ENCODE data around the gene FAM156A.
A peak's percentile ranks its signal among the peaks of the same experiment; 100 is the strongest.
"Not testable (repeated sequence)": the region's sequence is repeated elsewhere in the genome, so short reads cannot be mapped to it uniquely, and the experiment has no call there.

The FAM156A gene

DNA sequence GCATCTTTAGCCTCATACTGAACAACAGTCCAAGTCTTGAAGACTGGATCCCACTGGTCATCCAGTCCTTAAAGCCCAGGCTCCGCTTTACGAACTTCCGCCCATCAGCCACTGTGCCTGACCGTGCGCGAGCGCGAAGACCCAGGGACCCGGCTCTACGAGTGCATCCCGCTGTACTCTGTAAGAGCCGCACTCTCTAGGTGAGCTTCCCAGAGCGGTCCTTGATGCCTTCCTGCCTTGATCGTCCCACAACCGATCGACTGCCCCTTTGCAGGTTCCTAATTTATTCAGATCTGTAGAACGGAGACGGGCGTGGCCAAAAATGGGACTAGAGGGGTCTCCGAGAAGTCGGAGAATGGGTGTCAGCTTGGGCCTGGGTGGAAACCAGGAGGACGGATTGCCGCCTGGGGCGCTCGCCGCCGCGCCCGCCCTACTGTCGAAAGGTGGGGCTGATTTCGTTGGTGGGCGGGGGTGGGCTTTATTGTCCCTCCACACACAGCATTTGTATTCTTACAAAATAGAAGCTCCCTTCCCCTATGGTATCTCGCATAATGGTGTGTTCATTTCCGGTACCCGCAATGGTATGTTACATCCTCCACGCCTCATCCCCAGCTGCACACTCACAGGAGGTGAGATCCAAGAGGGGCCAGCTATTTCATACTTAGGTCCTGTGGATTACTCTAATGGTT, 42.3 kb upstream of the FAM156A start:
- Mint-ChIP-seq H3K4me3 (no peak overlapping the region), H3K36me3 (ENCODE audit: low read depth) (no peaks in the 10 kb centered on the region), H3K4me1 (peaks cover 17% of the 10 kb centered on the region), H3K9me3 (peaks cover 10% of the 10 kb centered on the region), H3K27me3 (ENCODE audit: low read depth) (peaks cover 3% of the 10 kb centered on the region), H3K27ac (no peak overlapping the region)
- TF ChIP-seq, protein P1, sequence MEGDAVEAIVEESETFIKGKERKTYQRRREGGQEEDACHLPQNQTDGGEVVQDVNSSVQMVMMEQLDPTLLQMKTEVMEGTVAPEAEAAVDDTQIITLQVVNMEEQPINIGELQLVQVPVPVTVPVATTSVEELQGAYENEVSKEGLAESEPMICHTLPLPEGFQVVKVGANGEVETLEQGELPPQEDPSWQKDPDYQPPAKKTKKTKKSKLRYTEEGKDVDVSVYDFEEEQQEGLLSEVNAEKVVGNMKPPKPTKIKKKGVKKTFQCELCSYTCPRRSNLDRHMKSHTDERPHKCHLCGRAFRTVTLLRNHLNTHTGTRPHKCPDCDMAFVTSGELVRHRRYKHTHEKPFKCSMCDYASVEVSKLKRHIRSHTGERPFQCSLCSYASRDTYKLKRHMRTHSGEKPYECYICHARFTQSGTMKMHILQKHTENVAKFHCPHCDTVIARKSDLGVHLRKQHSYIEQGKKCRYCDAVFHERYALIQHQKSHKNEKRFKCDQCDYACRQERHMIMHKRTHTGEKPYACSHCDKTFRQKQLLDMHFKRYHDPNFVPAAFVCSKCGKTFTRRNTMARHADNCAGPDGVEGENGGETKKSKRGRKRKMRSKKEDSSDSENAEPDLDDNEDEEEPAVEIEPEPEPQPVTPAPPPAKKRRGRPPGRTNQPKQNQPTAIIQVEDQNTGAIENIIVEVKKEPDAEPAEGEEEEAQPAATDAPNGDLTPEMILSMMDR (IDR thresholded peaks at IDR 0.05; ENCODE audit: unreplicated experiment in 3 of 3) = no peak

DNA sequence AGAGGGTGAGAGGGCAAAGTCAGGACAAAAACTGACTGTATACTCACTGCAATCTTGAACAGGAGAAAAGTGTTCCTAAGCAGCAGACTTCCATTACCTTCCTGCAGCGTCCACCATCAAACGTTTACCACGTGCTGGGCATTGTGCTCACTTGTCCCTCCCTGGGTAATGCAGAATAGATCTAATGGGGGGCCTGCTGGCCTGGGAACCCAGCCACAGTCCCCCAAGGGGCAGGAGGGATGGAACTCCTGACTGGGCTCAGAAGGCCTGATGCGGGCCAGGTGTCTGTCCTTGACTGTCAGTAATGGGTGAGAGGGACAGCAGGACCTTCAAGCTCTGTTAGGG, 37.6 kb upstream of the FAM156A start:
- Mint-ChIP-seq H3K4me3 (peak overlapping the region; percentile 87 to 93 (median 91)), H3K9me3 (peaks cover 9% of the 10 kb centered on the region), H3K27ac (peak overlapping the region; percentile 100), H3K27me3 (ENCODE audit: low read depth) (peaks cover 3% of the 10 kb centered on the region), H3K4me1 (peaks cover 12% of the 10 kb centered on the region), H3K36me3 (ENCODE audit: low read depth) (no peaks in the 10 kb centered on the region)
- TF ChIP-seq, protein P1 (IDR thresholded peaks at IDR 0.05; ENCODE audit: unreplicated experiment in 3 of 3) = no peak

DNA sequence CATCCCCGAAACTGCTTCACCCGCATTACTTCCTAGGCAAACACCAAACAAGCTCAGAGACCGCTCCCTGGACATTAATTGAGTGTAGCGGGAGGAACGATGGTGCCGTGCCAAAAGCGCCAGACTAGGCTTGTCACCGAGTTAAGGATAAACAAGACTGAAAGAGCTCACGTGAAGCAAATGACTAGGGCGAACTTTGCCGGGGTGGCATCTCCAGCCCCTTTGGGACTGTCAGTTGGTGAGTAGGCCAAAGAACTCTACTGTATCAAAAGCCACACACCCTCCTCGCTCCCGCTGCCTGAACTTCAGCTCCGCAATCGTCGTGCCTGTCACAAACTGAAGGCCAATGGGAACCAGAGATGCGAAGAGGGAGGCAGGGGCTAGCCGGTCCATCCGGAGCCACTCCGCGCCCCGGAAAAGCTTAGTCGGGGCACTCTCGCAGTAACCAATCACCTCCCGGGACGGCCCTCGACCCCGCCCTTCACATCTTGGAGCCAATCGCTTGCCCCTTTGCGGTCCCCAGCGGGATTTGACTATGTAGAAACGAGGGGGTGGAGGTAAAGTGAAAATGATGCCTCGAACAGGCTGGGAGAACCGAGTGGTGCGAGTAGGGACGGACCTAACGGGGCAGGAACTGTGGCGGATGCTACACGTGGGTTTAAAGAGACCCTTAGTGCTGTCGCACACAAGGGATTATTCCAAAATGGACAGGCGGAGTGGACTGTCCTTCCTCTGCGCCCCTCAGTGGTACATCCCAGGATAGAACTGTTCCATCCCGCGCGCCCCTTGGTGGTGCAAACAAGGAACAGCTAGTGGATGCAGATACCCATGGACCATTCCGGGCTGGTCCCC, 37.0 kb upstream of the FAM156A start:
- peaks cover 9% of the 10 kb centered on the region for H3K9me3 Mint-ChIP-seq
- H3K27me3 Mint-ChIP-seq (ENCODE audit: low read depth) = peaks cover 3% of the 10 kb centered on the region
- H3K4me1 Mint-ChIP-seq = peaks cover 12% of the 10 kb centered on the region
- H3K36me3 Mint-ChIP-seq (ENCODE audit: low read depth) = no peaks in the 10 kb centered on the region
- TF ChIP-seq, protein P1 (IDR thresholded peaks at IDR 0.05; ENCODE audit: unreplicated experiment in 3 of 3) = peak; percentile 57 to 59 (median 58)
- H3K27ac Mint-ChIP-seq = peak overlapping the region; percentile 100
- H3K4me3 Mint-ChIP-seq = peak overlapping the region; percentile 87 to 93 (median 91)

DNA sequence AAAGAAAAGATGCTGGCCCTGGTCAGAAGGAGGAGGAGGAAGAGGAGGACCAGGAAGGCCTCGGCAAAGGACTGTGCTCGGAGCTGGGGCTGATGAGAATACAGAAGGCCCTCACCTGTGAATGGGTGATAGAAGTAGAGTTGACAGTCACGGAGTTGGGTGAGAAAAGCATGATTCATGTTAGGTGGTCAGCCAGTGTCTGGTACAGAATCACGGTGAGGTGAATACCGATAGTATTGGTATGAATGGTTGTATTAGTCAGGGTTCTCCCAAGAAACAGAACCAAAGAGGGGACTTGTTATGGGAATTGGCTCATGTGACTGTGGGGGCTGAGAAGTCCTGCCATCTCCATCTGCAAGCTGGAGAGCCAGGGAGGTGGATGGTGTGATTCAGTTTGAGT, 32.5 kb upstream of the FAM156A start:
- peak overlapping the region in 1 of 3 experiments; percentile 47 for H3K27ac Mint-ChIP-seq
- peaks cover 5% of the 10 kb centered on the region for H3K9me3 Mint-ChIP-seq
- peak overlapping the region in 2 of 3 experiments; percentile 20 to 32 for H3K4me3 Mint-ChIP-seq
- no peaks in the 10 kb centered on the region for H3K36me3 Mint-ChIP-seq (ENCODE audit: low read depth)
- no peaks in the 10 kb centered on the region for H3K27me3 Mint-ChIP-seq (ENCODE audit: low read depth)
- peaks cover 15% of the 10 kb centered on the region for H3K4me1 Mint-ChIP-seq
- TF ChIP-seq, protein P1 (IDR thresholded peaks at IDR 0.05; ENCODE audit: unreplicated experiment in 3 of 3) = no peak

DNA sequence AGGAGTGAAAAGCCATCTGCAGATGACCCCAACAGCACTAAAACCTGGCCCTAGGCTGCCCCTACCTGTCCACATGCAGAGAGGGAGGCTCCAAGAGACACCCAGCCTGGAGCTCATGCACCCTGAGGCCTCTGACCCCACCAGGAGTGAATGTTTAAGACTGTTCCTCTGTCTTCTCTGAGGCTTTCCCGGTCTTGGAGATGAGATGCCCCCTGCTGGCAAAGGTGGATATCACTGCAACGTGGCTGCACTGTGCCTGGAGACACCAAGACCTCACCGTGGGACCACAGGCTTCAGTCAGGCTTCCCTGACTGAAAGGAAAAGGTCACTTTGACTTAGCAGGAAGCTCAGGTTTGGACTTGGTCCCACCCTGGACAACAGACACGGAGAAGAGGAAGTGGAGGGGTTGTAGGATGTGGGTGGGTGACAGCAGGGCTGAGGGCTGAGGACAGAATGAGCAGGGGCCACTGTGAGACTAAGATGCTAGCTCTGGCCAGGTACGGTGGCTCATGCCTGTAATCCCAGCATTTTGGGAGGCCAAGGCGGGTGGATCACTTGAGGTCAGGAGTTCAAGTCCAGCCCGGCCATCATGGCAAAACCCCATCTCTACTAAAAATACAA, 31.8 kb upstream of the FAM156A start:
- Mint-ChIP-seq H3K4me3 (peak overlapping the region; percentile 18 to 74 (median 63)), H3K4me1 (peaks cover 11% of the 10 kb centered on the region), H3K27ac (peak overlapping the region in 2 of 3 experiments; percentile 68)
- TF ChIP-seq, protein P1 (IDR thresholded peaks at IDR 0.05; ENCODE audit: unreplicated experiment in 3 of 3) = peak; percentile 34 to 48 (median 41)
- not testable (repeated sequence) for H3K36me3 Mint-ChIP-seq (ENCODE audit: low read depth); H3K27me3 Mint-ChIP-seq (ENCODE audit: low read depth); H3K9me3 Mint-ChIP-seq

Measured in nephron (organoid).